ENCODE results near the gene FAM193B. TPM values are rescaled to one million over a fixed set of nuclear protein-coding genes. Genes with fewer than 3 reads are reported as not detected.

Gene FAM193B
- polyA plus RNA-seq, 10 donors: 35.6 to 76.9 (median 45.2) TPM

- peak; percentile 99 for DNase-seq
These were observed 37.5 kb downstream of the FAM193B start, which contains the start of gene DDX41 for GRCh38 chr5:177516601-177517568. Gene DDX41 (minus strand): TSS chr5:177516961. CDS start chr5:177516945, 16 bp downstream.

GRCh38 chr5:177515580-177515979 lies 38.8 kb downstream of the FAM193B start:
- no peak for DNase-seq

DNA sequence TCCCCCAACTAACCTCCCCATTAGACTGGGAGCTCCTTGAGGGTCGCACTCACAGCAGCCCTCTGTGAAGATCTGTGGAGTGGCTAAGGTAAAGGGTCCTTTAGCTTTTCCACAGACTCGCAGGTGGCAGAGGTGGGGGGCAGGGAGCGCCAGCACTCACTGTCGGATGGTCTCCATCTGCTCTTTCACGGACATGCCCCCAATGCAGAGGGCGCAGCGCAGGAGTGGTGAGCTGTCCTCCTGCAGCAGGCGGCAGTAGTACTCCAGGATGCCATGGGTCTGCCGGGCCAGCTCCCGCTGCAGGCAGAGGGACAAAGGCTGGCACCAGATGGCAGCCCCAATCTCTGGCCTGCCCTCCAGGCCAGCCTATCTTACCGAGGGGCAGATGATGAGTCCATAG lies 39.8 kb downstream of the FAM193B start:
- no peak for DNase-seq

DNA sequence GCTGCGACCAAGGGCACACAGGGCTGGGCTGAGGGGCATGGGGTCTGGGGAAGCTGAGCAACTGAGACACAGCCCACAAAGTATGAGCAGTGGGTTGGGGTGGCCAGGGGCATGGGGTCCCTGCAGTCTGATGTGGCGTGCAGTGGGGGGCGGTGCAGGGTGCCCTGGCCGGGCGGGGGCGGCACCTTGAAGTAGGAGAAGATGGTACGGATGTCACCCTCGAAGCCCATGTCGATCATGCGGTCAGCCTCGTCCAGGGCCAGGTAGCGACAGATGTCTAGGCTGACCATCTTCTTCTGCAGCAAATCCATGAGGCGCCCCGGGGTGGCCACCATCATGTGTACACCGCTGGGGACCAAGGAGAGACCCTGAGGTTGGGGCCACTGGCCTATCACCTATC lies 40.9 kb downstream of the FAM193B start:
- DNase-seq: no peak

- DNase-seq: no peak
These were observed 41.5 kb downstream of the FAM193B start for GRCh38 chr5:177512736-177513380.

GRCh38 chr5:177511796-177512675 lies 42.3 kb downstream of the FAM193B start:
- no peak for DNase-seq

DNA sequence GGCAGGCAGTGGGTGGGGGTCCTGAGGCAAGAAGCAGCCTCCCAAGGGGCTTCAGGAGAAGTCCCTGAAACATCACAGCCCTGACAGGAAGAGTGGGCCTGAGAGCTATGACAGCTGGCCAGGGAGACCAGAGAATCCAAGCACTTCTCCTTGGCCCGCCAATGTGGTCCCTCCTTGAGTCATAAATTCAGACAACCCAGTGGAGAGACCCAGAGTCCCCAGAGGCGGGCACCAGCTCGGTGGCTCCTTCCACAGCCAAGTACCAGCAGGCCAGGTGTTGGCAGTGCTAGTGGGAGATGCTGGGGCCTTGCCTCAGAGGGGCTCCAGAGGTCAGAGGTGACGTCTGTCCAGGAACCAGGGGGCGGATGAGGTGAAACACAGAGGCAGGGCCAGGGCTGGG lies 43.2 kb downstream of the FAM193B start:
- no peak for DNase-seq

DNA sequence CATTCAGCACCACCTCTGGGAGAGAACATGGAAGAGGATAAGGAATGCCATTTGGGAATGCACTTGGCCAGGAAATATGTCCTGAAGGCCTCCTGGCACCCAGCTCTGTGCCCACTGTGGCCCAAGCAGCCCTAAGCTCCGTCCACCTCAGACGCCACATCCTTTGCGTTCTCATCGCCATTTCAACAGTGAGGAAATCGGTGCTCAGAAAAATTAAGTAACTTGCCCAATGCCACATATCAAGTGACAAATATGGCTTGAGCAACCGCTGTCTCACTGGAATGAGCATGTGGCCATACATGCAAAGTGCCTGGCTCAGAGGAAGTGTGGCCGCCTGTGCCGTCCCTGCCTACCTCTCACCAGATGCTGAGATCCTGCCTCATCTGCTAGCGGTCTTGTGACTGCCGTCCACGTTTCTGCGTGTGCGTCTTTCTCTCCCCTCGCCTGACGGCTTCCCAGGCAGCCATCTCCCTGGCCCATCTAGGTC lies 43.8 kb downstream of the FAM193B start:
- no peak for DNase-seq

DNA sequence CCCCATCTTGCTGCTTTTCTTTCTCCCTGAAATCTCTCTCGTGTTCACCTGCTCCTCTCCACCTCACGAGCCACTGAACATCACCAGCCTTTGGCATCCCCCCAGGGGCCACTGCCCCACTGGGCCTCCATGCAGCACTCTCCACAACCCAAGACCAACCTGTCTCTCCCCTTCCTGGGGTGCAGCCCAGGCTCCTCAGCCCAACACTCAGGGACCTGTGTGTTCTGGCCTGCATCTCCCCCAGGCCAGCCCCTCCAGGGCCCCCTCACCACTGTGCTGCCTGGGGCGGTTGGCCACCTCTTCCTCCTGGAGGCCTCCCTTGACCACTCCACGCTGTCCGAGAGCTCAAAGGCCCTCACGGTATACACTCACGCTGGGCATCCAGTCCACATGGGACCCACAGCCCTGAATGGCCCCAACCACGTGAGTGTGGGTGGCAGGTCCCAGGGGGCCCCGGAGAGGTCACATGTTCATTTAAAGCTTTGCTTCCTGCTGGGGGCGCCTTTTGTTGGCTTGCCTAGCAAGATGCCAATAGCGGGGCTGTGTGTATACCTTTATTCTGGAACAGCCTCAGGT lies 44.3 kb downstream of the FAM193B start:
- DNase-seq: no peak

DNA sequence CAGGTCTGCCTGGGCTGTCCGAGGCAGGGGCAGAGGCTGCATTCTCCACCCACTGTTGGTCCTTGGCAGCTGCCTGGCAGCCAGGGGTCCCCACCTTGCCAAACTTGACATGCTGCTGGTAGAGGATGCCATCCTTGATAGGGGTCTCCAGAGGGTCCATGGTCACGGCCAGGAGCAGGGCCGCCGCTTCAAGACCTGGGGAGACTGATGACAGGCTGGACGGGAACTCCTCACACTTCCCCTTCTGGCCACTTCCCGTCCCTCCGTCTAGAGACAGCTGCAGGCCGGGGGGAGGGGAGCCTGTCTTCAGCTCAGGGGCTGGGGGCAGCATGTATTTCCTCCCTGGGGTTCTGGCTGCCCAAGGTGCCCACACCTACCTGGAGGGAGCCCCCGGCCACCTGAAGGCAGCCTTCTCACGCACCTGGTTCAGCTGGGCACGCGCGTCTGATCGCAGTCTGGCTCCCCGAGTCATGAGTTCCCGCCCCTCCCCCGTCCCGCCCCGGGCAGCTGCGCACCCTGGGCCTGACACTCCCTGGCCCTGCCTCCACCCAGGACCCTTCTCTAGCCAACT lies 44.9 kb downstream of the FAM193B start, which contains the start of gene DOK3:
DOK3 (minus strand) TSS at position 446 of the 571 bp plus-strand sequence; CDS start at position 160, 286 bp downstream.
- DNase-seq: peak in 1 of 3 donors; percentile 64

- DNase-seq: no peak
These were observed 45.5 kb downstream of the FAM193B start for GRCh38 chr5:177508837-177509236.

GRCh38 chr5:177508221-177508611 lies 46.1 kb downstream of the FAM193B start:
- no peak for DNase-seq

- no peak for DNase-seq
These were observed 46.7 kb downstream of the FAM193B start for GRCh38 chr5:177507596-177508220.

GRCh38 chr5:177507165-177507564 lies 47.2 kb downstream of the FAM193B start:
- DNase-seq: no peak

DNA sequence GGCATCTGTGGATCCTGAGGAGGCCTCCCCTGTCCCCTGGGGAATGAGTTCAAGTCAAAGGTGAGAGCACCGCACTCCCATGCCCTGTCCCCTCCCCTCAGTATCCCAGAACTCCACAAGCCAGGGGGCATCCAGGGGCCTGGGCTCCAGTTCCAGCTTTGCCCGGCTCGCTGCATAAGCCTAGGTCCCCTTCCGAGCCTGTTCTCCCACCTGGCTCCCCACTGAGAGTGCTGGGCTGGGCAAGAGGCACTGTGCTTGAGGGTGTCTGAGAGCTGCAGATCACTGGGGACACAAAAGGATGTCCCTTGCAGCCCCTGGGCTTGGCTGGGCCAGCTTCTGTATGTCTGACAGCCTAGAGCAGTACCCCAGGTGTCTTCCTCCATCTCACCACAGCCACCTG lies 49.3 kb downstream of the FAM193B start:
- DNase-seq: no peak

DNA sequence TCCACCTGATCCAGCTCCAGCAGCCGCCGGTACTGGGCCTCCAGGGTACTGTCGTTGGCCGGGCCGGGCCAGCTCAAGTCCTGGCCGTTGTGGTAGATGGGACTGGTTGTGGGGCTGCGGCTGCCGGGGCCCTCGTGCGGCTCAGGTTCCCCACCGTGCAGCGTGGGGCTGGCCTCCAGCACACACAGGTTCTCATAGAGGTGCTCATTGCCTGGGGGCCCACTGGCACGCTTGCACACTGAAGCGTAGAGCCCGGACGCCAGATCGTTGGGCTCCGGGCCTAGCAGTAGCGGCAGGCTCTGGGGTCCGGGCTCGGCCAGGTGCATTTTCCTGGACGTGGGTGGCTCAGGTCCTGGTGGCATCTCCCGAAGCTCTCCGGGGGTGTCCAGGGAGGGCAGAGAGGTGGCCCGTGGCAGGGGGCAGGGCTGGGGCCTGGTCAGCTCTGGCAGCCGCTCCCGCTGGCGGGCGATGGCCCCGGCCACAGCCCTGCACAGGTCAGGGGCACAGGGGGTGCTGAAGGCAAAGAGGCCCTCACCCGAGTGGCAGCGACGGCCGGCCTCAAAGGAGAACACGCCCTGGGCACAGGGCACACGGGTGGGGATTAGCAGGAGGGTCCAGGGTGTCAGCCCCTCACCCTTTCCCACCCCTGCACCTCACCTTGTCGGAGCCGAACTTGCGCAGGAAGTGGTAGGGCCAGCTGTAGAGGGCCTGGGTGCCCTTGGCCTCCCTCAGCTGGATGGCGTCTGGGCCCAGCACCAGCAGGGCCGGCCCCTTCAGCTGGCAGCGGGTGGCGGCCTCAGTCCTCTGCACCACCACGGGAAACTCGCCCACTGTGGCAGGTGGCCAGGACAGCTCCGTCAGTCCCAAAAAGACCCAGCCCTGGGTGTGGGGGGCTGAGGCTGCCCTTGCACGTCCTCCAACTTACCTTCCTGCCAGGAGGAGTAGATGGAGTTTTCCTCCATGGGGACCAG lies 50.0 kb downstream of the FAM193B start:
- DNase-seq: no peak

DNA sequence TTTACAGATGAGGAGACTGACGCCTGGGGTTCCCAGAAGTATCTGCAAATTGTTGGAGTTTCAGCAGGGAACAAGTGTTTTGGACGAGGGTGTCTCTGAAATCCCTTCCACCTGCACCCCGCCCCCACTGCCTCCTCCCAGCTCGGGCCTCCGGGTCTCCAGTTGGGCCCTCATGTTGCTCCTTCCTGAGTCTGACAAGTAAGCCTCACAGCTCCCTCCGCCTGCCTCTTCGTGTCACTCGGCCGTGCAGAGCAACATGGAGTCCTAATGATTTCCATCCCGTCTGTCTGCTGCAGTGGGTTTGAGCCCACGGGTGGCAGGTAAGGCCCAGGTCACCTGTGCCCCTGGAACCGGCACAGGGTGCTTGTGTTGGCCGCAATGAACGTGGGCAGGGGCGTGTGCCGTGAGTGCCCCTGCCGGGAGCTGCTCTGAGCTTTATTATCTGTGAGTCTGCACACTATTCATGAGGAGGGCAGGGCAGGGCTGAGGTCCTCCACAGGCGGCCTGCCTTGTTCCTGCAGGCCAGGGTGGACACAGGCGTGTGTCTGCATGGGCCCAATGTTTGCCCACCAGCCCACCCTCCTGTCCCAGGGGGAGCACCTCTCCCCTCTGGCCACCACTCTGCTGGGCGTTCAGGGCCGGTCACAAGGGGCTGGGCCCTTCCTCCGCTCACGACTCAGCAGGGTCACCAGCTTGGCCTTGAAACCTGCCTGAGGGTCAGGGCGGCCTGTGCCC lies 50.8 kb downstream of the FAM193B start:
- DNase-seq: no peak

GRCh38 chr5:177502886-177503285 lies 51.5 kb downstream of the FAM193B start:
- DNase-seq: no peak
